SK-N-SH (cell line): ENCODE measurements around the gene SPACA9.

Source experiments
- CTCF ChIP-seq: fragments of 200-600 bp; sonication (generic); IDR thresholded peaks from 2 replicates; pipeline ENCODE4 v1.6.1; 2017; ENCODE audit warnings: antibody characterized with exemption, mild to moderate bottlenecking, moderate library complexity
- ELF1 ChIP-seq: IDR thresholded peaks from 2 replicates; pipeline ENCODE4 v1.4.0; 2012
- EP300 ChIP-seq, 2 experiments: IDR thresholded peaks; 2 replicates each; pipeline versions ENCODE4 v1.4.0 to v1.6.1; 2012; ENCODE audit warnings: borderline replicate concordance in 1 of 2, low read depth in 1 of 2, low read length in 1 of 2
- EZH2phosphoT487 ChIP-seq: fragments of 200-600 bp; sonication (generic); IDR thresholded peaks from 2 replicates; pipeline ENCODE4 v1.6.1; 2017; ENCODE audit warnings: low read depth, mixed run types, mild to moderate bottlenecking, antibody characterized with exemption, moderate library complexity, borderline replicate concordance
- GABPA ChIP-seq: IDR thresholded peaks from 2 replicates; pipeline ENCODE4 v1.4.0; 2012; ENCODE audit warnings: low read depth, mild to moderate bottlenecking
- PBX3 ChIP-seq: IDR thresholded peaks from 2 replicates; pipeline ENCODE4; 2012
- POLR2AphosphoS5 ChIP-seq: IDR thresholded peaks from 2 replicates; pipeline ENCODE4 v1.6.1; 2012; ENCODE audit warnings: low read depth, low read length
- TCF12 ChIP-seq: IDR thresholded peaks from 2 replicates; pipeline ENCODE4 v1.4.0; 2012
- USF2 ChIP-seq: fragments of 150-350 bp; IDR thresholded peaks from 2 replicates; pipeline ENCODE4 v1.6.1; 2017; ENCODE audit warnings: antibody characterized with exemption, low read length, low read depth, borderline replicate concordance
- ZBTB33 ChIP-seq: IDR thresholded peaks from 2 replicates; pipeline ENCODE4 v1.4.0; 2012; ENCODE audit warnings: low read depth, borderline replicate concordance
- TF ChIP-seq, protein P1 (sequence below): IDR thresholded peaks from 2 replicates; pipeline ENCODE4 v1.6.1; 2012; ENCODE audit warnings: mild to moderate bottlenecking, low read depth, low read length, moderate library complexity
- TF ChIP-seq, protein P2 (sequence below): IDR thresholded peaks from 2 replicates; pipeline ENCODE4 v1.4.0; 2012; ENCODE audit warnings: low read depth
- TF ChIP-seq, protein P3 (sequence below): IDR thresholded peaks from 2 replicates; pipeline ENCODE4 v1.4.0; 2012; ENCODE audit warnings: low read depth, borderline replicate concordance

DNA sequence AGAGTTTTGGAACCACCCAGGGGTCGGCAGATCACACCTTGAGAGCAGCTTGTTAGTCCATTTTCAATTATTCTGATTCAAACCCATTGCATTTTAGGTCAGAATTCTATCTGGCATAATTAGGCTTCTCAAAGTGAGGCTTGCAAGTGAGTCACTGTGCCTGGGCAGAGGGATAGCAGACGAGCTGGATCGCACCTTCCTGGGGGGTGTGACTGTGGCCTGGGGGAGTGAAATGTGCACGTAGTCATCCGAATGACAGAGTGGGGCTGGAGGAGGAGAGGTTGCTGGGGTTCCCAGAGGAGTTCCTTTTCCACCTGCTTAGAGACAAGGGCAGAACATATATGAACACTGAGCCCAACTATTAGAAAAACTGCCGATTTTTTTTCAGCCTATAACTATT, 31.7 kb downstream of the SPACA9 start:
- TF ChIP-seq CTCF (no peak), TCF12 (no peak), ZBTB33 (no peak), EP300 (IDR thresholded peaks at IDR 0.05; ENCODE audit: borderline replicate concordance in 1 of 2, low read depth in 1 of 2, low read length in 1 of 2) (no peak), PBX3 (no peak), USF2 (no peak), POLR2AphosphoS5 (no peak), ELF1 (no peak), GABPA (no peak), EZH2phosphoT487 (no peak)
- TF ChIP-seq, protein P1, sequence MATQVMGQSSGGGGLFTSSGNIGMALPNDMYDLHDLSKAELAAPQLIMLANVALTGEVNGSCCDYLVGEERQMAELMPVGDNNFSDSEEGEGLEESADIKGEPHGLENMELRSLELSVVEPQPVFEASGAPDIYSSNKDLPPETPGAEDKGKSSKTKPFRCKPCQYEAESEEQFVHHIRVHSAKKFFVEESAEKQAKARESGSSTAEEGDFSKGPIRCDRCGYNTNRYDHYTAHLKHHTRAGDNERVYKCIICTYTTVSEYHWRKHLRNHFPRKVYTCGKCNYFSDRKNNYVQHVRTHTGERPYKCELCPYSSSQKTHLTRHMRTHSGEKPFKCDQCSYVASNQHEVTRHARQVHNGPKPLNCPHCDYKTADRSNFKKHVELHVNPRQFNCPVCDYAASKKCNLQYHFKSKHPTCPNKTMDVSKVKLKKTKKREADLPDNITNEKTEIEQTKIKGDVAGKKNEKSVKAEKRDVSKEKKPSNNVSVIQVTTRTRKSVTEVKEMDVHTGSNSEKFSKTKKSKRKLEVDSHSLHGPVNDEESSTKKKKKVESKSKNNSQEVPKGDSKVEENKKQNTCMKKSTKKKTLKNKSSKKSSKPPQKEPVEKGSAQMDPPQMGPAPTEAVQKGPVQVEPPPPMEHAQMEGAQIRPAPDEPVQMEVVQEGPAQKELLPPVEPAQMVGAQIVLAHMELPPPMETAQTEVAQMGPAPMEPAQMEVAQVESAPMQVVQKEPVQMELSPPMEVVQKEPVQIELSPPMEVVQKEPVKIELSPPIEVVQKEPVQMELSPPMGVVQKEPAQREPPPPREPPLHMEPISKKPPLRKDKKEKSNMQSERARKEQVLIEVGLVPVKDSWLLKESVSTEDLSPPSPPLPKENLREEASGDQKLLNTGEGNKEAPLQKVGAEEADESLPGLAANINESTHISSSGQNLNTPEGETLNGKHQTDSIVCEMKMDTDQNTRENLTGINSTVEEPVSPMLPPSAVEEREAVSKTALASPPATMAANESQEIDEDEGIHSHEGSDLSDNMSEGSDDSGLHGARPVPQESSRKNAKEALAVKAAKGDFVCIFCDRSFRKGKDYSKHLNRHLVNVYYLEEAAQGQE: no peak
- TF ChIP-seq, protein P2, sequence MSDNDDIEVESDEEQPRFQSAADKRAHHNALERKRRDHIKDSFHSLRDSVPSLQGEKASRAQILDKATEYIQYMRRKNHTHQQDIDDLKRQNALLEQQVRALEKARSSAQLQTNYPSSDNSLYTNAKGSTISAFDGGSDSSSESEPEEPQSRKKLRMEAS: no peak
- TF ChIP-seq, protein P3, sequence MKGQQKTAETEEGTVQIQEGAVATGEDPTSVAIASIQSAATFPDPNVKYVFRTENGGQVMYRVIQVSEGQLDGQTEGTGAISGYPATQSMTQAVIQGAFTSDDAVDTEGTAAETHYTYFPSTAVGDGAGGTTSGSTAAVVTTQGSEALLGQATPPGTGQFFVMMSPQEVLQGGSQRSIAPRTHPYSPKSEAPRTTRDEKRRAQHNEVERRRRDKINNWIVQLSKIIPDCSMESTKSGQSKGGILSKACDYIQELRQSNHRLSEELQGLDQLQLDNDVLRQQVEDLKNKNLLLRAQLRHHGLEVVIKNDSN: no peak
